ENCODE results near the gene RSPH9. TPM values are rescaled to one million over a fixed set of nuclear protein-coding genes. Genes with fewer than 3 reads are reported as not detected.

The RSPH9 gene
- total RNA-seq, 1 donor from 2014 or later: under 0.01 TPM

GRCh38 chr6:43616725-43617472, 27.9 kb upstream of the RSPH9 start:
- H3K27me3 ChIP-seq (ENCODE audit: control insufficient read depth, insufficient read depth, low read length): no peaks in the 10 kb centered on the region
- no peak for TF ChIP-seq CTCF (IDR thresholded peaks at IDR 0.05; ENCODE audit: insufficient read depth, low read length, severe bottlenecking)
- no peak overlapping the region for H3K4me3 ChIP-seq (ENCODE audit: low read depth, low read length)
- H3K36me3 ChIP-seq (ENCODE audit: control insufficient read depth, insufficient read depth, low read length): peaks cover 15% of the 10 kb centered on the region
- DNase-seq (ENCODE audit: low read depth): no peak
- no peak for FAIRE-seq

- DNase-seq (ENCODE audit: low read depth) (no peak), FAIRE-seq (no peak)
- Histone ChIP-seq H3K36me3 (ENCODE audit: control insufficient read depth, insufficient read depth, low read length) (peaks cover 47% of the 10 kb centered on the region), H3K27me3 (ENCODE audit: control insufficient read depth, insufficient read depth, low read length) (no peaks in the 10 kb centered on the region), H3K4me3 (ENCODE audit: low read depth, low read length) (no peak overlapping the region)
- no peak for TF ChIP-seq CTCF (IDR thresholded peaks at IDR 0.05; ENCODE audit: insufficient read depth, low read length, severe bottlenecking)
Observed at GRCh38 chr6:43621078-43621835, 23.6 kb upstream of the RSPH9 start.

- no peaks in the 10 kb centered on the region for H3K27me3 ChIP-seq (ENCODE audit: control insufficient read depth, insufficient read depth, low read length)
- DNase-seq (ENCODE audit: low read depth) (no peak), FAIRE-seq (no peak)
- H3K36me3 ChIP-seq (ENCODE audit: control insufficient read depth, insufficient read depth, low read length): peaks cover 48% of the 10 kb centered on the region
- H3K4me3 ChIP-seq (ENCODE audit: low read depth, low read length): no peak overlapping the region
- TF ChIP-seq CTCF (IDR thresholded peaks at IDR 0.05; ENCODE audit: insufficient read depth, low read length, severe bottlenecking): no peak
Observed at GRCh38 chr6:43621836-43622180, 23.0 kb upstream of the RSPH9 start.

- Histone ChIP-seq H3K36me3 (ENCODE audit: control insufficient read depth, insufficient read depth, low read length) (peaks cover 48% of the 10 kb centered on the region), H3K4me3 (ENCODE audit: low read depth, low read length) (no peak overlapping the region), H3K27me3 (ENCODE audit: control insufficient read depth, insufficient read depth, low read length) (no peaks in the 10 kb centered on the region)
- TF ChIP-seq CTCF (IDR thresholded peaks at IDR 0.05; ENCODE audit: insufficient read depth, low read length, severe bottlenecking): no peak
- DNase-seq (ENCODE audit: low read depth) (no peak), FAIRE-seq (no peak)
Observed at GRCh38 chr6:43622541-43622940, 22.3 kb upstream of the RSPH9 start.

- FAIRE-seq (no peak), DNase-seq (ENCODE audit: low read depth) (no peak)
- no peaks in the 10 kb centered on the region for H3K27me3 ChIP-seq (ENCODE audit: control insufficient read depth, insufficient read depth, low read length)
- peaks cover 48% of the 10 kb centered on the region for H3K36me3 ChIP-seq (ENCODE audit: control insufficient read depth, insufficient read depth, low read length)
- H3K4me3 ChIP-seq (ENCODE audit: low read depth, low read length): no peak overlapping the region
- no peak for TF ChIP-seq CTCF (IDR thresholded peaks at IDR 0.05; ENCODE audit: insufficient read depth, low read length, severe bottlenecking)
Observed at GRCh38 chr6:43623880-43624785, 20.7 kb upstream of the RSPH9 start.
